ENCODE data around the gene C11orf68. TPM values are rescaled to one million over a fixed set of nuclear protein-coding genes. Genes with fewer than 3 reads are reported as not detected.

C11orf68 gene
- total and polyA plus RNA-seq, 9 of the 15 experiments (the other 6 are each of a cell fraction or from before 2014, with no cell fraction given) = 3.6 to 35.9 (median 12.8) TPM

DNA sequence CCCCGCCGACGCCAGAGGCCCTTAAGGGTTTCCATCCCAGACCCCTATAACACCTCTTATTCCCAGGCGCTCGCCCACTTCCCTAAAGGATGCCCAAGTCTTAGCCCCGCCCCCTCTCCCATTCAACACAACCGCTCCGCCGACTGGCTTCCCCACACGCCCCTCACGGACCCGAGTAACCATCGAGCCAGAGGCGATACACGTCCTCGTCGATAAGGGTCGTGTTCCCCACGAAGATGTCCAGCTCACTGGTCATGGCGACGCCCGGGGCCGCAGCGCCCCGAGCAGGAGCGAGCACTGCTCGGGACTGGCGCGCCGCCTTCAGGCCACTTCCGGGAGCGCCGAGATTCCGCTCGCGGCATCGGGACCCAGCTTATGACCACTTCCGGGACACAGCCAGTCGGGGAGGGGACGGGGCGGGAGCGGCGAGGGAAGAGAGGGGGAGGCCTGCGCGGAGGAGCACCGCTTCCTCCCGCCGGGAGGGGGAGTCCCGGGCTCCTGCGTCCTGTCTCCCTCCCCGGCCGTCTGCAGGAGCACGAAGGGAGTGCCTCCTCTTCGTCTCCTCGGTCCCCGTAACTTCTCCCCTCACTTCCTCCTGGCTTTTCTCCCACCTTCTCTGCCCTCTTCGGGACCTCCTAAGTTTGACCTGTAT lies 30.6 kb downstream of the C11orf68 start, which contains the start of gene FIBP (continued):
- TF ChIP-seq, protein P1, sequence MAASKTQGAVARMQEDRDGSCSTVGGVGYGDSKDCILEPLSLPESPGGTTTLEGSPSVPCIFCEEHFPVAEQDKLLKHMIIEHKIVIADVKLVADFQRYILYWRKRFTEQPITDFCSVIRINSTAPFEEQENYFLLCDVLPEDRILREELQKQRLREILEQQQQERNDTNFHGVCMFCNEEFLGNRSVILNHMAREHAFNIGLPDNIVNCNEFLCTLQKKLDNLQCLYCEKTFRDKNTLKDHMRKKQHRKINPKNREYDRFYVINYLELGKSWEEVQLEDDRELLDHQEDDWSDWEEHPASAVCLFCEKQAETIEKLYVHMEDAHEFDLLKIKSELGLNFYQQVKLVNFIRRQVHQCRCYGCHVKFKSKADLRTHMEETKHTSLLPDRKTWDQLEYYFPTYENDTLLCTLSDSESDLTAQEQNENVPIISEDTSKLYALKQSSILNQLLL (CRISPR knock-in tag; IDR thresholded peaks at IDR 0.05; ENCODE audit: borderline replicate concordance) = no peak
- TF ChIP-seq ESRRB (CRISPR knock-in tag; IDR thresholded peaks at IDR 0.05; ENCODE audit: borderline replicate concordance) (no peak), ZNF408 (CRISPR knock-in tag; IDR thresholded peaks at IDR 0.05; ENCODE audit: low read depth) (no peak), HCFC1 (IDR thresholded peaks at IDR 0.05; ENCODE audit: low read depth, low read length) (peak; percentile 79), ETV1 (tag; conservative IDR thresholded peaks at IDR 0.05; ENCODE audit: low read depth) (peak; percentile 96), RCOR1 (IDR thresholded peaks at IDR 0.05; ENCODE audit: borderline replicate concordance in 1 of 2, low read depth in 2 of 2, low read length in 2 of 2) (peak in 1 of 2 experiments; percentile 70; a peak in 1 of 4 replicates), RUNX1 (IDR thresholded peaks at IDR 0.05; ENCODE audit: low read depth) (no peak)
- TF ChIP-seq, protein P2, sequence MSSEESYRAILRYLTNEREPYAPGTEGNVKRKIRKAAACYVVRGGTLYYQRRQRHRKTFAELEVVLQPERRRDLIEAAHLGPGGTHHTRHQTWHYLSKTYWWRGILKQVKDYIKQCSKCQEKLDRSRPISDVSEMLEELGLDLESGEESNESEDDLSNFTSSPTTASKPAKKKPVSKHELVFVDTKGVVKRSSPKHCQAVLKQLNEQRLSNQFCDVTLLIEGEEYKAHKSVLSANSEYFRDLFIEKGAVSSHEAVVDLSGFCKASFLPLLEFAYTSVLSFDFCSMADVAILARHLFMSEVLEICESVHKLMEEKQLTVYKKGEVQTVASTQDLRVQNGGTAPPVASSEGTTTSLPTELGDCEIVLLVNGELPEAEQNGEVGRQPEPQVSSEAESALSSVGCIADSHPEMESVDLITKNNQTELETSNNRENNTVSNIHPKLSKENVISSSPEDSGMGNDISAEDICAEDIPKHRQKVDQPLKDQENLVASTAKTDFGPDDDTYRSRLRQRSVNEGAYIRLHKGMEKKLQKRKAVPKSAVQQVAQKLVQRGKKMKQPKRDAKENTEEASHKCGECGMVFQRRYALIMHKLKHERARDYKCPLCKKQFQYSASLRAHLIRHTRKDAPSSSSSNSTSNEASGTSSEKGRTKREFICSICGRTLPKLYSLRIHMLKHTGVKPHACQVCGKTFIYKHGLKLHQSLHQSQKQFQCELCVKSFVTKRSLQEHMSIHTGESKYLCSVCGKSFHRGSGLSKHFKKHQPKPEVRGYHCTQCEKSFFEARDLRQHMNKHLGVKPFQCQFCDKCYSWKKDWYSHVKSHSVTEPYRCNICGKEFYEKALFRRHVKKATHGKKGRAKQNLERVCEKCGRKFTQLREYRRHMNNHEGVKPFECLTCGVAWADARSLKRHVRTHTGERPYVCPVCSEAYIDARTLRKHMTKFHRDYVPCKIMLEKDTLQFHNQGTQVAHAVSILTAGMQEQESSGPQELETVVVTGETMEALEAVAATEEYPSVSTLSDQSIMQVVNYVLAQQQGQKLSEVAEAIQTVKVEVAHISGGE (CRISPR knock-in tag; IDR thresholded peaks at IDR 0.05) = peak; percentile 71 to 95 (median 79); a peak in 5 of 6 replicates
- TF ChIP-seq, protein P3, sequence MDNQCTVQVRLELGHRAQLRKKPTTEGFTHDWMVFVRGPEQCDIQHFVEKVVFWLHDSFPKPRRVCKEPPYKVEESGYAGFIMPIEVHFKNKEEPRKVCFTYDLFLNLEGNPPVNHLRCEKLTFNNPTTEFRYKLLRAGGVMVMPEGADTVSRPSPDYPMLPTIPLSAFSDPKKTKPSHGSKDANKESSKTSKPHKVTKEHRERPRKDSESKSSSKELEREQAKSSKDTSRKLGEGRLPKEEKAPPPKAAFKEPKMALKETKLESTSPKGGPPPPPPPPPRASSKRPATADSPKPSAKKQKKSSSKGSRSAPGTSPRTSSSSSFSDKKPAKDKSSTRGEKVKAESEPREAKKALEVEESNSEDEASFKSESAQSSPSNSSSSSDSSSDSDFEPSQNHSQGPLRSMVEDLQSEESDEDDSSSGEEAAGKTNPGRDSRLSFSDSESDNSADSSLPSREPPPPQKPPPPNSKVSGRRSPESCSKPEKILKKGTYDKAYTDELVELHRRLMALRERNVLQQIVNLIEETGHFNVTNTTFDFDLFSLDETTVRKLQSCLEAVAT (IDR thresholded peaks at IDR 0.05) = peak in 1 of 2 experiments; percentile 82; a peak in 1 of 4 replicates
- TF ChIP-seq, protein P4, sequence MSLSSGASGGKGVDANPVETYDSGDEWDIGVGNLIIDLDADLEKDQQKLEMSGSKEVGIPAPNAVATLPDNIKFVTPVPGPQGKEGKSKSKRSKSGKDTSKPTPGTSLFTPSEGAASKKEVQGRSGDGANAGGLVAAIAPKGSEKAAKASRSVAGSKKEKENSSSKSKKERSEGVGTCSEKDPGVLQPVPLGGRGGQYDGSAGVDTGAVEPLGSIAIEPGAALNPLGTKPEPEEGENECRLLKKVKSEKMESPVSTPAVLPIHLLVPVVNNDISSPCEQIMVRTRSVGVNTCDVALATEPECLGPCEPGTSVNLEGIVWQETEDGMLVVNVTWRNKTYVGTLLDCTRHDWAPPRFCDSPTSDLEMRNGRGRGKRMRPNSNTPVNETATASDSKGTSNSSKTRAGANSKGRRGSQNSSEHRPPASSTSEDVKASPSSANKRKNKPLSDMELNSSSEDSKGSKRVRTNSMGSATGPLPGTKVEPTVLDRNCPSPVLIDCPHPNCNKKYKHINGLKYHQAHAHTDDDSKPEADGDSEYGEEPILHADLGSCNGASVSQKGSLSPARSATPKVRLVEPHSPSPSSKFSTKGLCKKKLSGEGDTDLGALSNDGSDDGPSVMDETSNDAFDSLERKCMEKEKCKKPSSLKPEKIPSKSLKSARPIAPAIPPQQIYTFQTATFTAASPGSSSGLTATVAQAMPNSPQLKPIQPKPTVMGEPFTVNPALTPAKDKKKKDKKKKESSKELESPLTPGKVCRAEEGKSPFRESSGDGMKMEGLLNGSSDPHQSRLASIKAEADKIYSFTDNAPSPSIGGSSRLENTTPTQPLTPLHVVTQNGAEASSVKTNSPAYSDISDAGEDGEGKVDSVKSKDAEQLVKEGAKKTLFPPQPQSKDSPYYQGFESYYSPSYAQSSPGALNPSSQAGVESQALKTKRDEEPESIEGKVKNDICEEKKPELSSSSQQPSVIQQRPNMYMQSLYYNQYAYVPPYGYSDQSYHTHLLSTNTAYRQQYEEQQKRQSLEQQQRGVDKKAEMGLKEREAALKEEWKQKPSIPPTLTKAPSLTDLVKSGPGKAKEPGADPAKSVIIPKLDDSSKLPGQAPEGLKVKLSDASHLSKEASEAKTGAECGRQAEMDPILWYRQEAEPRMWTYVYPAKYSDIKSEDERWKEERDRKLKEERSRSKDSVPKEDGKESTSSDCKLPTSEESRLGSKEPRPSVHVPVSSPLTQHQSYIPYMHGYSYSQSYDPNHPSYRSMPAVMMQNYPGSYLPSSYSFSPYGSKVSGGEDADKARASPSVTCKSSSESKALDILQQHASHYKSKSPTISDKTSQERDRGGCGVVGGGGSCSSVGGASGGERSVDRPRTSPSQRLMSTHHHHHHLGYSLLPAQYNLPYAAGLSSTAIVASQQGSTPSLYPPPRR (CRISPR knock-in tag; IDR thresholded peaks at IDR 0.05; ENCODE audit: borderline replicate concordance) = no peak
